Retina (tissue), 1 donor: ENCODE results near the gene USE1.

ENCODE experiments used
- DNase-seq: peaks from one replicate; pipeline ENCODE4 v3.0.0-alpha.2; 2016

Gene USE1

DNA sequence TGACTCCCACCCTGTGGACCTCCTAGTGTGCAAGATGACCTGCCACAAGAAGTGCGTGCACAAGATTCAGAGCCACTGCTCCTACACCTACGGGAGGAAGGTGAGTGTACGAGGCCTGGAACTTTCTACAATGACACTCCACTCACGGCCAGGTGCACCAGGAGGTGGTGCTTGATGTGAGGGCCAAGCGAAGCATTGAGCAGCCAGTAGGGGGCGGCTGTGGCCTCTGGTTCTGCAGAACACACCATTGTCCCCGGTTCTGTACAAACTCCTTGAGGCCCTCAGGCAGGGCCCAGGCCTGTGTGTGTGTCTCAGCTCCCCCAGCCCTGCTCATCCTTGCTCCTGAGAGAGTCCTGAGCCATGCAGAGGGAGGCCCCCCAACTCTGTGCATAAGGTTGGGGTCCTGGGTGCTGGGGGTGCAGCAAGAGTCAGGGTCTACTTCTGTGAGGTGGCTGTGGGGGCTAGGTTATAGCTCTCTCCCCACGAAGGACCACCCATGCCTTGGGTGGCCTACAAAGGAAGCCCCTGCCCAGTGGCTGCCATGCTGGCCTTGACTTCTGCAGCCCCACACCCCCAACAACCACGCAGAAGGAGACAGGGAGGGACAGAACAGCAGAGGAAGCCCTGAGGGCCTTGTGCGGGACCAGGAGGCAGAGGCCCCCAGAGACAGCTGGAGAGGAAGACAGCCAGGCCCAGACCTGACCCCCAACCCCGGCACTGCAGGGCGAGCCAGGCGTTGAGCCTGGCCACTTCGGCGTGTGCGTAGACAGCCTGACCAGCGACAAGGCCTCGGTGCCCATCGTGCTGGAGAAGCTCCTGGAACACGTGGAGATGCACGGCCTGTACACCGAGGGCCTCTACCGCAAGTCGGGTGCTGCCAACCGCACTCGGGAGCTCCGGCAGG is 9.7 kb upstream of the USE1 start:
- peak; percentile 45 for DNase-seq

DNA sequence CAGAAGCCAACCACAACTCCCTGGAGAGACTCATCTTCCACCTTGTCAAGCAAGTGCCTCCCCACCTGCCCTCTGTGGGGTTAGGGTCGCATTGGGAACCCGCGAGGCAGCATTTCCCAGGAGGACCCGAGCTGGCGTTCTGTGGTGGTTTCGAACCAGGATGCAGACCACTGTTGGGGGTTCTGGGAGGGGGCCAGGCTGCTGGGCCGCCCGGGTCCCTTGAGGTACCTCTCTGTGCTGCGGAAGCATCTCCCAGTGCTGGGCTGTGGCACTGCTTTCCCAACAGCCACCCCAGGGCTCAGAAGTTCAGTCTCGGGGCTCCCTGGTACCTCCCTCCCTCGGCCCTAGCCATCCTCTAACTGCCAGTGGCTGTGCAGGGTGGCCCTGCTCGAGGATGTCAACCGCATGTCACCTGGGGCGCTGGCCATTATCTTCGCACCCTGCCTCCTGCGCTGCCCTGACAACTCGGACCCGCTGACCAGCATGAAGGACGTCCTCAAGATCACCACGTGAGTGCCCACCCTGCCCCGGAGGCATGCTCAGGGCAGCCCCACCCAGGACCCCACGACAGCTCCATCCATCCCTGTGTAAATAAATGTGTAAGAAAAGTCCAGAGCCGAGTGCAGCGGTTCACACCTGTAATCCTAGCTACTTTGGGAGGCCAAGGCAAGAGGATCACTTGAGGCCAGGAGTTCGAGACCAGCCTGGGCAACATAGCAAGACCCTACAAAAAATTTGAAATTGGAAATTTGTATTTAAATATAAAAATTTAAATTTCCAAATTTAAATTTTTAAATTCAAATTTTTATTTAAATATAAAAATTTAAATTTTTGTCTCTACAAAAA is 8.2 kb upstream of the USE1 start:
- DNase-seq, result no peak

DNA sequence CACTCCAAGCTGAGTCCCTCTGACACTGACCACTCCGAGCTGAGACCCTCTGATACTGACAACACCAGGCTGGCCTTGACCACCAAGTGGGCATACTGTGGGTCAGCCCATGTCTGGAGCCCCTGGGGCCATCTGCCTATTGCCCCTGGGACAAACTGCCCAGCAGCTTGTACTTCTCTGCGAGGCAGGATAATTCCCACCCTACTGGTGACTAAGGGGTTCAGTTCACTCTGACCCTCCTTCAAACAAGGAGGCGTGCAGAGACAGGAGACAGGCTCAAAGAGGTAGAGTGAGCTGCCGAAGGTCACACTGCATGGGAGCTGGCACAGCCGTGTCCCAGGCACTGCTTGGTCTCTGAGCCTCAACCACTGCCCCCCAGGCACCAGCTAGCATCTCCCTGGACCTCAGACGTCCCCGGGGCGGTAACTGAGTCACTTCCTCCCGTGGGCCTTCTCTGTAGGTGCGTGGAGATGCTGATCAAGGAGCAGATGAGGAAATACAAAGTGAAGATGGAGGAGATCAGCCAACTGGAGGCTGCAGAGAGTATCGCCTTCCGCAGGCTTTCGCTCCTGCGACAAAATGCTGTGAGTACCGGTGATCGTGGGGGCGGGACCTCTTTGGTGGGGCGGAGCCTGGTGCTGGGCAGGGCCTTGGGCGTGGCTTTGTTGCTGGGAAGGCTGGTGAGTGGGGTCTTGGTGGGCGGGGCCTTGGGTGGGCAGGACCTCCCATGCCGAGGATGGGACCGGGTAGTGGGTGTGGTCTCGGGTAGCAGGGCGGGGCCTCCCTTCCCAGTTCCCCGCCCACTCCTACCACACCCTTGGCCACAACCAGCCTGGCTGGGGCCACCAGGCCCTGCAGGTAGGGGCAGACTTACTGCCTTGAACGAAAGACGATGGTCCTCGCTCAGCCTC is 5.8 kb upstream of the USE1 start:
- no peak for DNase-seq

DNA sequence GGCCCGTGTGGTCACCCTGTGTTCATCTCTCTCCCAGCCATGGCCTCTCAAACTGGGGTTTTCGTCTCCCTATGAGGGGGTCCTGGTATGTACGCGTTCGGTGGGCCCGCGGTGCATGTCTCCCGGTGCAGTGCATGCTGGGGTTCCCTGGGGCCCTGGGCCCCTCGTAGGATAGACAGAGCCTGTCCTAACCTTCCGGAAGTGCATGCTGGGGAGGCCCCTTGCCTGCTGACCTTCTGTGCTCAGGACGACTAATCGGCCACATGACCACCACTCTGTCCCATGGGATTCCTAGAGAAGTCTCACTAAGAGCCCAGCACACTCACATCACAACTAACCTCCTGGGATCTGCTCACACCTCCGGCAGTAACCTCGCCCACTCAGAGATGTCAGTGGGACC is 4.9 kb upstream of the USE1 start:
- DNase-seq, result no peak

DNA sequence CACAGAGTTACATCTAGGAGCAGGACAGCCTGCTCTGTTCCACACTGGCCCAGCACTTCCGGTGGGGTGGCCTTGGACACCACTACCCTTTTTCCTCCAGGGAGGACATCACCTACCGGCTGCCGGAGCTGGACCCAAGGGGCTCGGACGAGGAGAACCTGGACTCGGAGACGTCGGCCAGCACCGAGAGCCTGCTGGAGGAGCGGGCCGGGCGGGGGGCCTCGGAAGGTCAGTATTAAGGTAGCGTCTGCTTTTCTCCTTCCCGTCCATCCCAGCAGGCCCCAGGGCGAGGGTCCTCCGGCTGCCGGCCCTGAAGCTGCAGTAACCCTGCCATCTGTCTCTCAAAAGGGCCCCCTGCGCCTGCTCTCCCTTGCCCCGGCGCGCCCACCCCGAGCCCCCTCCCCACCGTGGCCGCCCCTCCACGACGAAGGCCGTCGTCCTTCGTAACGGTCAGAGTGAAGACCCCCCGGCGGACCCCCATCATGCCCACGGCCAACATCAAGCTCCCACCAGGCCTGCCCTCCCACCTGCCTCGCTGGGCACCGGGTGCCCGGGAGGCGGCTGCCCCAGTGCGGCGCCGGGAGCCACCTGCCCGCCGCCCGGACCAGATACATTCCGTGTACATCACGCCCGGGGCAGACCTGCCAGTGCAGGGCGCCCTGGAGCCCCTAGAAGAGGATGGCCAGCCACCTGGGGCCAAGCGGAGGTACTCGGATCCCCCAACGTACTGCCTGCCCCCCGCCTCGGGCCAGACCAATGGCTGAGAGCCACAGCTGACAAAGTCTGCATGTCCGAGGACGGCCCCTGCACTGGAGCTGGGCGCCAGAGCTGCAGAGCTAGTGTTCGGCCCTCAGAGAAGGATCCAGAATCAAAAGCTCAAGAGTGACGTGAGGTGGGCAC is 3.4 kb upstream of the USE1 start:
- no peak for DNase-seq

DNA sequence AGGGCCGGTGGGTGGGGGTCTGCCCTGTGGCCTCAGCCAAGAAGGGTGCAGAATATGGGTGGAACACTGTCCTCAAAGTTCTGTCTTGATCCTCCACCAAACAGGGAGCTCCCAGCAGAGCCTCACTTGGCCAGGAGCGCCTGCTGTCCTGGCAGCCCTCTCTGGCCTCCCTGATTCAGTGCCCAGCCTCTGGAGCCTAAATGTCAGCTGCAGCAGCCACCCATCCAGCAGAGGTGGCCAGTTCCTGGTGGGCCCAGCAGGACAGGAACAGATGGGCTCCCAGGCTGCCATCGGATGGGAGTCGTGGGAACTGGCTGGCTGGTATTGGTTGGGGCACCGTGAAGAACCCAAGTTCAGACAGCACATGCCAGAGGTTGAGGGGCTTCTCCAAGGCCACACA is 1.8 kb upstream of the USE1 start:
- DNase-seq, result no peak

DNA sequence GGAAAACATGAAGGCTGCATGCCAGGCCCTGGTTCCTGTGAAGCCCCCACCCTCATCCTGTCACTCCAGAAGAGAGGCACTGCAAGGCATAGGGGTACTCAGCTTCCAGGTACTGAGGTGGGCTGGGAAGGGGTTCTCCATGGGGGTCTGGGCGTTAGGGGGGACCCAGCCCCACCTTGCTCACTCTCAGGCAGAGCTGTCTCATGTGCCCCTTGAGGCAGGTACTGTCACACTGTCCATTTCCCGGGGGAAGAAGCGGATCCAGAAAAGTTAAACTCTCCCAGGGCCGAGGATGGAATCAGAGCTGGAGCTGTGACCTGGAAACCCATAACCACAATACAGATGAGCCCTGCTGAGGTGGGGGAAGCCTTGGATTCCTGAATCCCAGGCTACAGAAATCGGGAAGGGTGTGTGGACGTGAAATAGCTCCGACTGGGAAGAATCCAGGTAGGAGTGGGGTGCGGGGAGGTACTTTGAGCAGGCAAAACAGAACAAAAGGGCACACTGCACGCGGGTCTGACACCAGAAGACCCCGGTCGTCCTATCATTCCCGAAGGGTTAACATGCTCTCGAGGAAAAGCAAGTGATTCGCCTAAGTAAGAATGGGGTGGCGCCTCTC is 540 bp upstream of the USE1 start:
- no peak for DNase-seq

DNA sequence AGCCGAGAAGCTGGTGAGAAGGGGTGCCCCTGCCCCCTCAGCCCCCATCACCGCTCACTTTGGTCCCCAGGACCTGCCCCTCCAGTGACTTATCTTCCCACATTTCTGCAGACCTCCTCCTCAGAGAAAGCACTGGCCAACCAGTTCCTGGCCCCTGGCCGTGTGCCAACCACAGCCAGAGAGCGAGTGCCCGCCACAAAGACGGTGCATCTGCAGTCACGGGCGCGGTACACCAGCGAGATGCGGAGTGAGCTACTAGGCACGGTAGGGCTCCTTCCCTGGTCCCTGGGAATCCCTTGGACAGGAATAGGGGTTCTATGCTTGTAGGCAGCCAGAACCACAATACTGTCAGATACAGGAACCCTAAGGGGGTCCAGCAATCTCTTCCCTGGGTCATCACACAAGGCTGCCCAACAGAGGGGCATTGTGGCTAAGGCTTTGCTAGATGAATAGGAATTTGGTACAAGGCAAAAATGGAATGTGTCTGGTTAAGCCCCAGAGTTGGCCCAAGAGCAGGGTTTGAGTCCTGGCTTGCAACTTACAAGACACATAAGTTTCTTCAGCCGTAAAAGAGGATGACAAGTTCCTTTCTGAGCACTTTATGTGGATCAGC is 1.0 kb downstream of the USE1 start:
- DNase-seq, result no peak

DNA sequence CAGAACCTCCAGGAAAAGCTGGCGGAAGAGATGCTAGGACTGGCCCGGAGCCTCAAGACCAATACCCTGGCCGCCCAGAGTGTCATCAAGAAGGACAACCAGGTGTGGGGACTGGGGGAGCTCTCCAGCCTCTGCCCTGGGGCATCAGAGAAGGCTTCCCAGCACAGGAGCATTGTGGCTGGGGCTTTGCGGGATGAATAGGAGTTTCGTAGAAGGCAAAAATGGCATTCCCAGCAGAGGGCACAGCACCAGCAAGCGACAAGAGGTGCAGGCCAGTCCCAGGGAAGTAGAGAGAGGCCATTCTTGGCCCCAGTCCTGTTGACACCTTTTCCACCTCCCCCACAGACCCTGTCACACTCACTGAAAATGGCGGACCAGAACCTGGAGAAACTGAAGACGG is 4.1 kb downstream of the USE1 start:
- no peak for DNase-seq

DNA sequence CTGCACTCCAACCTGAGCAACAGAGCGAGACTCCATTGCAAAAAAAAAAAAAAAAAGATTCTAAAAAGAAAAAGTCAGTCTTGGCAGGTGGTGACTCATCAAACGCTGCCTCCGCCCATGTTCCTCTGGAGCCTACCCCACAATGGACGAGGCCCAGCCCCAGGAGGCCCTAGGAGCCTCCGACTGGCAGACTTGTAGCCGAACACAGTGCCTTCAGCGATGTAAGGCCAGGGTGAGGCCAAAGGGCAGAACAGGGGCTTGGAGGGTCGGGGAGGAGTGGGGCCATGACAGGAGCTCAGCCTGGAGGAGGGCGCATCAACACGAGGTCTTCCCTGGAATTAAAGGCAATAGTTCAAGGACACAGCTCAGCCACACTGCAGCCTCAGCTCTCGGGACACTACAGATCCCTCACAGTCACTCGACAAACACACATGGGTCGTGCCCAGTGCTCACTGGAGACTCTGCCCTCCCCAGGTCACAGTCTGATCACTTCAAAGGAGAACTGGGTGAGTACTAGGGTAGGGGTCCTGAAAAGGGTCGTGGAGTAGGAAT is 5.1 kb downstream of the USE1 start:
- DNase-seq, result no peak

DNA sequence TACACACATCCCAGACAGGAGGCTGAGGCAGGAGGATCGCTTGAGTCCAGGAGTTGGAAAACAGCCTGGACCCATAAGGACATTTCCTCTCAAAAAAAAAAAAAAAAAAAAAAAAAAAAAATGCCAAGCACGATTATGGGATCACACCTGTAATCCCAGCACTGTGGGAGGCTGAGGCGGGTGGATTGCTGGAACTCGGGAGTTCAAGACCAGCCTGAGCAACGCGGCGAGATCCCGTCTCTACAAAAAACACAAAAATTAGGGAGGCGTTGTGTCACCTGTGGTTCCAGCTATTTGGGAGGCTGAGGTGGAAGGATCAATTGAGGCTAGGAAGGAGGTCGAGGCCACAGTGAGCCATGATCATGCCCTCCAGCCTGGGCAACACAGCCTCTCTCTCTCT is 9.9 kb downstream of the USE1 start:
- DNase-seq, result no peak

DNA sequence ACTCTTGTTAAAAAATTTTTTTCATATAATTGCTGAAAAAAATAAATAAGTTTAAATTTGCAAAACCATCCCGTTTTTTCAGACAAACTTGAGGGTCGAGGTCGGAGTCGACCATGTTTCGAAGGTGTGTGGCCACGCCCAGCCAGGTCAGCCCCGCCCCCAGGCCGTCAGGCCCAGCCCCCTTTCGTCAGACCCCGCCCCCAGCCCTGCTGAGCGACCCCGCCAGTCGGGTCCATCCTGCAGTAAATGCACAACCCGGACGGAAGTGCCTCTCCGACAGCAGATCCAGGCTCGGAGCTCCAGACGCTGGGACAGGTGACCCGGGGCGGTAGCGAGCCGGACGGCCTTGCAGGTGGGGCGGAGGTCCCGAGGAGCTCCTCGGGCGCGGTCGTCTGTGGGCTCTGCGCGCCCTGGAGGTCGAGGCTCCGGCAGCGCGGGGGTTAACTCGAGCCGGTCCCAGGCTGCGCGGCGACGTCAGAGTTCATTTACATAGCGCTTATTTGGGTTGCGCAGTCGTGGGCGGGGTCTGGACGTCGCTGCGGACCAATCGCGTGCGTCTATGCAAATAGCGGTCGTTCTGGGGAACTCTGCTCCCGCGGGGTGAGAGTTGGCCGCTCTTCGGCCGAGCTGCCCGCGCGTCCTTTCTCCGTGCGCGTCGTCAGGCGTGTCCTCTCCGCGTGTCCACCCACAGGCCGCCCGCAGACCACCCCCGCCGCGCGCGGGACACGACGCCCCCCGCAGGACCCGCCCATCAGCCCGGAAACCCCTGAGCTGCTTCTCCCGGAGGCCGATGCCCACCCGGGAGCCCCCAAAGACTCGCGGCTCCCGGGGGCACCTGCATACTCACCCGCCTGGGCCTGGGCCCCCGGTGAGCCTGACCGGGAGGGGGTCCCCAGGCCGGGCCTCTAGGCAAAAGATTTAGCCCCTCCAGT is 11.1 kb downstream of the USE1 start, which contains the start of gene OCEL1:
TSS of gene OCEL1 (plus strand) at position 225 of the 932 bp plus-strand sequence. CDS start at position 247, 22 bp downstream.
- DNase-seq, result peak; percentile 100

DNA sequence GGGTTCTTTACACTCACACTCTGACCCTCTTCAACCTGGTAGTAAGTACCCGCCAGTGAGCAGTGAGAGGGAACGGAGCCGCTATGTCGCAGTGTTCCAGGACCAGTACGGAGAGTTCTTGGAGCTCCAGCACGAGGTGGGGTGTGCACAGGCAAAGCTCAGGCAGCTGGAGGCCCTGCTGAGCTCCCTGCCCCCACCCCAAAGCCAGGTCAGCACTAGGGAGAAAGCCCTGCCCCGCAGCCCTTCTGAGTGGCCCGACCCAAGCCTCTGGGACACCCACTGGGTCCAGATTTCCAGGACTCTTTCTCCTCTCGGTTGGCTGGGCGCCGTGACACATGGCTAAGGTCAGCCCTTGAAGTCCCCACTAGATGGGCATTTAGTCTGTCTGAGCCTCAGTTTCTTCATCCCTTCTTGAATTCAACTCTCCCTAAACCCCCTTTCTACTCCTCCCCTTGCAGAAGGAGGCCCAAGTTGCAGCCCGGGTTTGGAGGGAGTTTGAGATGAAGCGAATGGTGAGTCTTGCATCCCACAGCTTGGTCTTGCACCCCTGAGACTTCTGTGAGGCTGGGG is 12.7 kb downstream of the USE1 start:
- no peak for DNase-seq

DNA sequence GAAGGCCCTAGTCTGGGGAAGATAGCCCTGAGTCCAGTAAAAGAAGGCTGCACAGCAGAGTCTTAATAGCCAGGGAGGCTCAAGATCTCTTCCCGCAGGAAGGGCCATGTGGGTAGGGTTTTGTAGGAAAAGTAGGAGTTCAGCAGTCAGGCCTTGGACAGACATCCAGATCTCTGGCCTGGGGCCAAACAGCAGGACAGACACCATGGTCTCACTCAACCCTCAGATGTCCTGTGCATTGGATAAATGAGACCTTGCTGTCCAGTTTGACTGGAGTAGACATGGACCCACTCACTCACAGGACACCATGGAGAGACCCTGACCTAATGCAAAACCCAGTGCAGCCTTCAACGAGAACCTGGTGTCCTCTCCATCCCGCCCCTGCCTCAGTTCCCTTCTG is 14.7 kb downstream of the USE1 start:
- no peak for DNase-seq

DNA sequence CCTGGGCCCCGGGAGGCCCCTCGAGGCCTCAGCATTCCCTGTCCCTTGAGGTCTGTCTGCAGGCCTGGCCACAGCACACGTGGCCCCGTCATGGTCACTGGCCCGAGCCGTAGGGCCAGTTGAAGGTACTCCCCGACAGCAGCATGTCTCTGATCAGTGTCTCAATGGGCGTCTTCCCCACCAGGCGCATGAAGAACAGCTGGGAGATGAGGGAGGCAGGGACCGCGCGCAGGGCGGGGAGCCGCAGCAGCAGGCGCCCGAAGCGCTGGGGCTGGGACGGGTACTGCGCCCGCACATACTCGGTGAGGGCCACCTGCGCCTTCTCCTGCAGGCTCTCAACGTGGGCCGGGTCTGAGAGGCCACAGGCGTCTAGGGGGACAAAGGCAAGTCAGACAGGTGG is 17.1 kb downstream of the USE1 start:
- DNase-seq, result no peak

DNA sequence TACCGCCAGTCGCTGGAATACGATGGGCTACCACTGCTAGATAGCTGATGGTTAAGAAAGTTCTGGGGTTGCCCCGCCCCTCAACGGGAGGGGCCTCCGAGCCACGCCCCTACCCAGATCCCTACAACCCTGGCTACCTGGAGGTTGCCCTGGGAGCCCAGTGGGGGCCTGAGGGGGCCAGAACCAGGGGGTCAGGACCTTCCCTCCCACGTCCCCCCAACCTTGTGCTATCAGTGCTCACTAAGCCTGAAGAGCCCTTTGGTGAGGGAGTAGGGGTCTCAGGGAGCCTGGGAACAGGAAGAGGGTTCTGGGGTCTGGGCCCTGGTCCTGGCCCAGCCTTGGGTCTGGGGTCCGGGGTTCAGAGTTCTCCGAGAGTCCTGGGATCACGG is 19.7 kb downstream of the USE1 start:
- DNase-seq, result no peak

DNA sequence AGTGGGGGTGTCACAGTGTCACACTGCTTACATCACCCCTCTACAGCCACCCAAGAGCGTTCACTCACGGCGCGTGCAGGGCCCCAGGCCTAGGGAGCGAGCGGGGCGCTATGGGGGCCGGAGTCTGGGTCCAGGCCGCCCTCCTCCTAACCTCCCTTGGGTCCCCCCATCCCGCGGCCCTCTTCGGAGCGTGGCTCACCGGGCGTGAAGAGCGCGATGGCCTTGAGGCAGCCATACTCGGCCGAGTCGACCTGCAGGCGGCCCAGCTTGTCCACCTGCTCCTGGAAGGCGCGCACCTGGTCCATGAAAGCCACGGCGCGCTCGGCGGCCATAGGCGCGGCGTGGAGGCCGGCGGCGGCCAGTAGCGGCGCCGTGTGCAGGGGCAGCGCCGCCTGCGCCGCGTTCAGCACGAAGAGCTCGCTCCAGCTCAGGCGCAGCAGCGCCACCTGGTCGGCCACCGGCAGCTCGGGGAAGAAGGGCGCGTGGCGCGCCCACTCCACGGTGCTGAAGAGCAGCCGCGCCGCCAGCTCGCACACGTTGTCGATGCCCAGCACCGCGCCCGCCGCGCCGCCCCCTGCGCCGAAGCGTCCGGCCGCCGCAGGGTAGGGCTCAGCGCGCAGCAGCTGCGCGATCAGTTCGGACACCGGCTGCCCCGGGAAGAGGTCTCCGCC is 20.3 kb downstream of the USE1 start:
- peak; percentile 89 for DNase-seq
